ENCODE results near the gene FAM193A. TPM values are rescaled to one million over a fixed set of nuclear protein-coding genes. Genes with fewer than 3 reads are reported as not detected.
A peak's percentile ranks its signal among the peaks of the same experiment; 100 is the strongest.
"Not testable (repeated sequence)": the region's sequence is repeated elsewhere in the genome, so short reads cannot be mapped to it uniquely, and the experiment has no call there.

Gene FAM193A
- total RNA-seq, 1 donor from 2014 or later = 26.1 TPM

GRCh38 chr4:2545321-2546013 lies 9.0 kb downstream of the FAM193A start:
- ATAC-seq (no peak), DNase-seq (peak; percentile 10)
- intact Hi-C loops (cut with DNase I) = no loop called here
- Histone ChIP-seq H3K27me3 (ENCODE audit: low read depth) (no peaks in the 10 kb centered on the region), H3K9me3 (no peaks in the 10 kb centered on the region), H3K4me1 (no peaks in the 10 kb centered on the region), H3K4me3 (no peak overlapping the region), H3K36me3 (no peaks in the 10 kb centered on the region), H3K27ac (no peak overlapping the region)
- TF ChIP-seq CTCF (IDR thresholded peaks at IDR 0.05) = no peak

- intact Hi-C loops (cut with DNase I) = no loop called here
- no peak overlapping the region for H3K4me3 ChIP-seq
- ATAC-seq = no peak
Measured at GRCh38 chr4:2546286-2546823, 9.9 kb downstream of the FAM193A start.

GRCh38 chr4:2546961-2547691 lies 10.7 kb downstream of the FAM193A start:
- intact Hi-C loops (cut with DNase I); H3K27ac ChIP-seq; H3K36me3 ChIP-seq; H3K4me1 ChIP-seq; ATAC-seq; H3K27me3 ChIP-seq (ENCODE audit: low read depth); H3K4me3 ChIP-seq; H3K9me3 ChIP-seq: not testable (repeated sequence)
- DNase-seq = peak; percentile 24

More at GRCh38 chr4:2546286-2546823, 9.9 kb downstream of the FAM193A start:
- no peaks in the 10 kb centered on the region for H3K4me1 ChIP-seq
- no peak for TF ChIP-seq CTCF (IDR thresholded peaks at IDR 0.05)
- no peaks in the 10 kb centered on the region for H3K27me3 ChIP-seq (ENCODE audit: low read depth)
- no peaks in the 10 kb centered on the region for H3K9me3 ChIP-seq
- H3K36me3 ChIP-seq = no peaks in the 10 kb centered on the region
- no peak for DNase-seq
- H3K27ac ChIP-seq = no peak overlapping the region

- Histone ChIP-seq H3K36me3 (no peaks in the 10 kb centered on the region), H3K4me1 (no peaks in the 10 kb centered on the region), H3K9me3 (no peaks in the 10 kb centered on the region), H3K4me3 (no peak overlapping the region), H3K27me3 (ENCODE audit: low read depth) (no peaks in the 10 kb centered on the region), H3K27ac (no peak overlapping the region)
- no peak for TF ChIP-seq CTCF (IDR thresholded peaks at IDR 0.05)
- no peak for DNase-seq
- intact Hi-C loops (cut with DNase I) = no loop called here
- ATAC-seq = no peak
Measured at GRCh38 chr4:2551118-2551517, 14.7 kb downstream of the FAM193A start.

- H3K9me3 ChIP-seq = no peaks in the 10 kb centered on the region
- ATAC-seq = no peak
Measured at GRCh38 chr4:2552806-2553205, 16.4 kb downstream of the FAM193A start.

More at GRCh38 chr4:2552806-2553205, 16.4 kb downstream of the FAM193A start:
- H3K27me3 ChIP-seq (ENCODE audit: low read depth) = no peaks in the 10 kb centered on the region
- no peak for TF ChIP-seq CTCF (IDR thresholded peaks at IDR 0.05)
- intact Hi-C loops (cut with DNase I) = no loop called here
- no peak overlapping the region for H3K27ac ChIP-seq
- no peak overlapping the region for H3K4me3 ChIP-seq
- peaks cover 7% of the 10 kb centered on the region for H3K4me1 ChIP-seq
- H3K36me3 ChIP-seq = no peaks in the 10 kb centered on the region
- DNase-seq = peak; percentile 17
